22Rv1 (cell line): ENCODE measurements around the gene TFCP2L1.

Experiments used
- H3K27ac ChIP-seq: fragments of 450-650 bp; 2 replicates; pipeline ENCODE4 v1.5.1; 2017
- ZFX ChIP-seq: fragments of 450-650 bp; IDR thresholded peaks from 2 replicates; pipeline ENCODE4 v1.6.1; 2017; ENCODE audit warnings: antibody characterized with exemption, borderline replicate concordance
- TF ChIP-seq, protein P1 (sequence below): fragments of 450-650 bp; IDR thresholded peaks from 2 replicates; pipeline ENCODE4 v1.5.1; 2017; ENCODE audit warnings: mild to moderate bottlenecking

TFCP2L1 gene

DNA sequence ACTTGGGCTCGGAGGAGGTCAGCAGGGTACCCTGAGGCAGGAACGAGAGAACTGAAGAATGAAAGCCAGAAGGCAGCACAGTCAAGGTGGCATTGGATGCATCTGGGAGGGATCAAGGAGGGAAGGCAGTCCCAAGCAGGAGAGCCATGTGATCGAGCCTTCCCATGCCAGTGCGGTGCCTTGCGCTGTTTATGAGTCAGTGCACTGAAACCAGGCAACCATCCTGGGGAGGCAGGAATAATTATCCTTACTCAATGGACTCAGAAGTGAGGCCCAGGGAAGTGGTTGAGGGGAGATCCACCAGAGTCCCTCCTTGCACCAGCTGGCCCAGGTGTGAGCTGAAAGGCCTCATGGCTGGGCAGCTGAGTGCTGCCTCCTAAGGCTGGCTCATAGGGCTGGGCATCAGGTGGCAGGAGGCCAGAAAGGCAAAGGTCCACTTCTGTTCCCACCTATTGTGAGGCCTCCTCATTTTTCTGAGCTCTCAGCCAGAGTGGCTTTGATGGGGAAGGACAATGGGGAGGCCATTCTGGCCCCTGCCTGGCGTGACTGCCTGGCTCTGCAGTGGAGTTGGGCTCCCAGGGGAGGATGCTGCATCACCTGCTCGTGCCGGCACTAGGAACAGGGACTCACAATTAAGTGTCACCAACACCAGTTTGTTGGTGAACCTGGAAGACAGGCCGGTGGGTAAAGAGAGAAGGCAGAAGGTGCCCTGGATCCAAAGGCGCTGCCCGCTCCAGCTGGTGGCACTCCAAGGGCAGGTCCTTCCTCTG lies 82.3 kb downstream of the TFCP2L1 start:
- TF ChIP-seq ZFX, result no peak
- TF ChIP-seq, protein P1, sequence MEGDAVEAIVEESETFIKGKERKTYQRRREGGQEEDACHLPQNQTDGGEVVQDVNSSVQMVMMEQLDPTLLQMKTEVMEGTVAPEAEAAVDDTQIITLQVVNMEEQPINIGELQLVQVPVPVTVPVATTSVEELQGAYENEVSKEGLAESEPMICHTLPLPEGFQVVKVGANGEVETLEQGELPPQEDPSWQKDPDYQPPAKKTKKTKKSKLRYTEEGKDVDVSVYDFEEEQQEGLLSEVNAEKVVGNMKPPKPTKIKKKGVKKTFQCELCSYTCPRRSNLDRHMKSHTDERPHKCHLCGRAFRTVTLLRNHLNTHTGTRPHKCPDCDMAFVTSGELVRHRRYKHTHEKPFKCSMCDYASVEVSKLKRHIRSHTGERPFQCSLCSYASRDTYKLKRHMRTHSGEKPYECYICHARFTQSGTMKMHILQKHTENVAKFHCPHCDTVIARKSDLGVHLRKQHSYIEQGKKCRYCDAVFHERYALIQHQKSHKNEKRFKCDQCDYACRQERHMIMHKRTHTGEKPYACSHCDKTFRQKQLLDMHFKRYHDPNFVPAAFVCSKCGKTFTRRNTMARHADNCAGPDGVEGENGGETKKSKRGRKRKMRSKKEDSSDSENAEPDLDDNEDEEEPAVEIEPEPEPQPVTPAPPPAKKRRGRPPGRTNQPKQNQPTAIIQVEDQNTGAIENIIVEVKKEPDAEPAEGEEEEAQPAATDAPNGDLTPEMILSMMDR, result no peak
- H3K27ac ChIP-seq, result no peak overlapping the region

DNA sequence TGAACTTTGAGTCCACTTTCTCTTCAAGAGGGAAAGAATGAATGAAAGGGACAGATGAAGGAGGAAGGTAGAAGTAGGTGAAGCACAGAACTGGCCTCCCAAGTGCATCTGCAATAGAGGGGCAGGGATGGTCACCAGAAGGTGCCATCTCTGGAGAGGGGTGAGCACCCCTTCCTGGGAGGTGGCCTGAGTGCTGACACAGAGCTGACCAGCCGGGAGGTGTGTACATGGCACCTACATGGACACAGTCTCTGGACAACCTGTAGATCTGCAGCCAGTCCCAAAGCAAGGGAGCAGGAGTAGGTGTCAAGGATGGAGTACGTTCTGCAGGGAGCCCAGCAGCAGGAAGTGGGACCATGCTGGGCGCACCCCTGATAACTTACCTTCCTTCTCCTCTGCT lies 83.2 kb downstream of the TFCP2L1 start:
- TF ChIP-seq, protein P1, result no peak
- no peak for TF ChIP-seq ZFX
- no peak overlapping the region for H3K27ac ChIP-seq

DNA sequence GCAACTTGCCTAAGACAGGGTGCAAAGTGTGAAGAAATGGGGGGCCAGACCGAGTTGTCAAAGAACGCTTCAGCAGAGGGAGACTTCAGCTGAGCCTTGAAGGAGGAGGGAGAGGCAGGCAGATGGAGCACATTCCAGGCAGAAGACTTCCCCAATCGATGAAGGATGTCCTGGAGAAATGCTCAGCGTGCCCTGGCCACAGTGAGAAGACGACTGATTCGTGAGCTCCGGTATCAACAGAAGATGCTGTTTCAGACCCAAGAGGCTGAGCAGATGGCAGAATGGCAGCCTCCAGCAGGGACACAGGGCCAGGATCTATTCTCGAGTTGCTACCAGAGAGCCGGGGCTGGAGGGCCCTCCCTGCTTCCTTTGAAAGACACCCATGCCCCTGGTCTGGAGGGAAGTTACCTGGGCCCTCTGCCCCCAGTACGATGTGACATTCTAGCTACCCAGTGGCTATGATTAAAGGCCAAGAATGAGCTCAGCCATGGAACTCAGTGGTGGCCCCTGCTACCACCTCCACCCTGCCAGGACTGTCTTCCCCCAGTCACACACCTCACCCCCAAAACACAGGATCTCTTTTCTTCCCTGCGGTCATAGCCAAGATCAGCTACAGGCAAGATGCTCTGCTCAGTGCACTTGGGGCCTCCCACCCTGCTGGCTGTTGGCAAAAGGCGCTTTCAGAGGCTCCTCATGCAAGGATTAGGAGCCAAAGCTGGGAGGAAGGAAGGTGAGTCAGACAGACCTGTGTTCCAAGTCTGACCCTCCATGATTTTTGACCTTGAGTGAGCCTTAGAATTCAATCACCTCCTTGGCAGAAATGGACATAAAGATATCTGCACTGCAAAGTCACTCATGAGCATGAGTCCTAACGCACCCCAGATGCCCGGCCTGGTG lies 84.3 kb downstream of the TFCP2L1 start:
- no peak overlapping the region for H3K27ac ChIP-seq
- no peak for TF ChIP-seq ZFX
- TF ChIP-seq, protein P1, result no peak

DNA sequence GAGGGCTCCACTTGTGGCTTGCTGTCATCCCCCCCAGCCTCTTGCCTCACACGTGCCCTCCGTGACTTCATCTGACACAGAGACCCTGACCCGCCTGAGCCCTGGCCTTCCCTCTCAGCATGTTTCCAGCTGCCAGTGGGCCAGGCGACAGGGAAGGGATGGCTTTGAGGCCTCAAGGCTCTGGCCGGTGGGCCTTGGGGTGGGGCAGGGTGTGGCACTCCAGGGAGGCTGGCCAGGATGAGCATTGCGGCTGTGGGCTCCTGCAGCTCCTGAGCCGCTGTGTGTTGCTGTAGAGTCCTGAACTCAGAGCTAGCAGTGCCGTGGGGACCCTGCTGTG lies 85.0 kb downstream of the TFCP2L1 start:
- no peak overlapping the region for H3K27ac ChIP-seq
- no peak for TF ChIP-seq ZFX
- TF ChIP-seq, protein P1, result no peak

DNA sequence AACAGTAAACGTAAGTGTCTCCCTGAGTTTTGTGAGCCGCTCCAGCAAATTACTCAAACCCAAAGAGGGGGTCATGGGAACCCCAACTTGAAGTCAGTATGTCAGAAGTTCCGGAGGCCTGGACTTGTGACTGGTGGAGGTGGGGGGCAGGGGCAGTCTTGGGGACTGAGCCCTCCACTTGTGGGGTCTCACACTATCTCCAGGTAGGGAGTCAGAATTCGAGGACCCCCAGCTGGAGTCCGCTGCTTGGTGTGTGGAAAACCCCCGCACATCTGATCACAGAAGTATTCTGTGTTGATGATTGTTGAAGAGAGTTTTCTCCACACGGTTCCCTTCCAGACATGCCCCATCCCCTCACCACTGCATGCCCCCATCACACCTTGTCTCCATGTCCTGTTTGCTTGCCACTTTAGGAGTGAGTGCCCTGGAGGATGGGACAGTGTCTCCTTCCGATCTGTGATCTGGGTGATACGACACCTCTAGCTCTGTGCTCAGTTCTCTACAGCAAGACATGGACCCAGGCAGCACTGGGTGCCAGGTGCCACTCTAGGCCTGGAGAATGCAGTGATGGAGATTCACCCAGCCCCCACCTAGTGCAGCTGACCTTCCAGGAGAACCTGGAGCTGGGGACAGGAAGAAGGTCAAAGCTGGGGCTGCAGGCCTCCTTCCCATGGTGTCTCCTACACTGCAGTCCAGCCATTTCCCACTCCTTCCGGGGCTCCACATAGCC lies 85.6 kb downstream of the TFCP2L1 start:
- no peak overlapping the region for H3K27ac ChIP-seq

DNA sequence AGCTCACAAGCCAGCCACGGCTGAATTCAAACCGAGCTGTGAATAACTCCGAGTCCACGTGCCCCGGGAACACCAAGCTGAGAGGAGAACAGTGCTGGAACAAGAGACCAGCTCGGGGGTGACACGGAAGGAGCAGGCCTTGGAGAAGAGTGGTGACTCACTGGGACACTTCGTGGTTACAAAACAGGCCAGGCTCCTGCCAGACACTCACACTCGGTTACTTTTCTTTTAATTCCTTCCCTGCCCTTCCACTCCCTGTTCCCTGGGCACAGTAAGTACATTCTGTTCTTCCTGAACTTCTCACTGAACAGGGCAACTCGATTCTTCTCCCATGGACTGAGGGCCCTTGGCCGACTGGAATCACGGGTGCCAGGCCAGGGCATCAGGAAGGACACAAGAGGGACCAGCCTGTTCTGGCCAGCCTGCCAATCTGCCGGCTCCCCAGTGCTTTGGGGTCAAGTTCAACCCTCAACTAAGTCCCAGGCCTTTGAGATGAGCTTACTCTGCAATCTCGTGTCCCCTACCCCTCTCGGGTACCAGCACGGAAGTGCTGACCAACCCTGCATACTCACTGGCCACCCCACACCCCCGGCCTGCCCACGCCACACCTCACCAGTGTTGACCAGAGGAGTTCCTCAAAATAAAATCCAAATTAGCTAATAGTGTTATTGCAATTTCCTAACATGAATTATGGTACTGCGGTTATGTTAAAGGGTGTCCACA lies 87.5 kb downstream of the TFCP2L1 start:
- H3K27ac ChIP-seq, result no peak overlapping the region
- TF ChIP-seq ZFX, result no peak
- TF ChIP-seq, protein P1, result no peak

More for the DNA sequence above, 85.6 kb downstream of the TFCP2L1 start:
- no peak for TF ChIP-seq ZFX
- TF ChIP-seq, protein P1, result no peak
